ENCODE results near the gene PTPN20.

DNA sequence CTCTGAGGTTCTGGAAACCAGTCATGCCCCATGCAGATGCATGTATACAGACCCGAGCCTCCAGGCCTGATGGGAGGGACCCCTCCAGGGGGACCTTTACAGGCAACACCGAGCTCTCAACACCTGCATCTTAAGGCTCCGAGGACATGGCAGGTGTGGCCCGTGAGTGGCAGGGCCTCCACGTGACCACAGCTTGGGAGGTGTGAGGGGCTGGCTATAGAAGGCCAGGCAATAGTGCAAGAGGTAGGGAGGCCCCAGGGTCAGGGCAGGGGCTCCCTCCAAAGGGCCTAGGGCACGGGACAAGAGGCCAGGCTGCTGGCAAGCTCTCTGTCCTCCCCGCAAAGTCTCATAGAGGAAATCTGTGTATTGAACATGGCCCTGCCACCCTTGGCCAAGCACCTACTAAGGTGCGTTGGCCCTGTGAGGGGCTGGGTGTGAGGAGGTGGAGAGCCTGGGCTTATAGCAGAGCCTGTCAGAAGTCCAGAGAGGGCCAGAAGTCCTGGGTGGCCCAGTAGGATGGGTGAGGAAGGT, 134.2 kb downstream of the PTPN20 start:
- TF ChIP-seq POLR2A (IDR thresholded peaks at IDR 0.05), result no peak
- TF ChIP-seq, protein P1, sequence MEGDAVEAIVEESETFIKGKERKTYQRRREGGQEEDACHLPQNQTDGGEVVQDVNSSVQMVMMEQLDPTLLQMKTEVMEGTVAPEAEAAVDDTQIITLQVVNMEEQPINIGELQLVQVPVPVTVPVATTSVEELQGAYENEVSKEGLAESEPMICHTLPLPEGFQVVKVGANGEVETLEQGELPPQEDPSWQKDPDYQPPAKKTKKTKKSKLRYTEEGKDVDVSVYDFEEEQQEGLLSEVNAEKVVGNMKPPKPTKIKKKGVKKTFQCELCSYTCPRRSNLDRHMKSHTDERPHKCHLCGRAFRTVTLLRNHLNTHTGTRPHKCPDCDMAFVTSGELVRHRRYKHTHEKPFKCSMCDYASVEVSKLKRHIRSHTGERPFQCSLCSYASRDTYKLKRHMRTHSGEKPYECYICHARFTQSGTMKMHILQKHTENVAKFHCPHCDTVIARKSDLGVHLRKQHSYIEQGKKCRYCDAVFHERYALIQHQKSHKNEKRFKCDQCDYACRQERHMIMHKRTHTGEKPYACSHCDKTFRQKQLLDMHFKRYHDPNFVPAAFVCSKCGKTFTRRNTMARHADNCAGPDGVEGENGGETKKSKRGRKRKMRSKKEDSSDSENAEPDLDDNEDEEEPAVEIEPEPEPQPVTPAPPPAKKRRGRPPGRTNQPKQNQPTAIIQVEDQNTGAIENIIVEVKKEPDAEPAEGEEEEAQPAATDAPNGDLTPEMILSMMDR (IDR thresholded peaks at IDR 0.05), result no peak
